ENCODE data around the gene HFE.
"Not testable (repeated sequence)": the region's sequence is repeated elsewhere in the genome, so short reads cannot be mapped to it uniquely, and the experiment has no call there.

Gene HFE

GRCh38 chr6:26059941-26060340, 27.3 kb upstream of the HFE start:
- no peak for DNase-seq

DNA sequence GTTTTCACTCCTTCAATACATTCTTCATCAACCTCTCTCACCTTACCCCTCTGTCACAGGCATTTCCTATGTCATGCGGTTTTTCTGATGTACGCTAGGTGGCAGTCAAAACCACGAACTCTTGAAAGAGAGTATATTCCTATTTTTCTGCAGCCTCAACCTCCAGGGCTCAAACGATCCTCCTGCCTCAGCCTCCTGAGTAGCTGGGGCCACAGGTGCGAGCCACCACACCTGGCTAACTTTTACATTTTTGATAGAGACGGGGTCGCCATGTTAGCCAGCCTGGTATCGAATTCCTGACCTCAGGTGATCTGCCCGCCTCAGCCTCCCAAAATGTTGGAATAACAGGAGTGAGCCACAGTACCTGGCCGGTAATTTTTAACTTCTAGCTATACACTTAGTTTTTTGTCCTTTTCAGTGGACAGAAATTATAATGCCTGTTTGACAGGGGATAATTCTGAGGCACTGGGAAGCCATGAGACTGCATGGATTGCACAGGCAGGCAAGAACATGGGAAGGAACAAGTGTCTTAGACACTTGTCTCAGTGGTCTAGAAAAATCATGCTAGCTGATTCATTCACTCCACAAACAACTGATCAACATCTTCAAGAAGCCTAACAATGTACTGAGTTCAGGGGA, 22.5 kb upstream of the HFE start:
- peak; percentile 78 for DNase-seq

- DNase-seq, result peak; percentile 94
Observed at GRCh38 chr6:26065952-26066380, 21.3 kb upstream of the HFE start.

DNA sequence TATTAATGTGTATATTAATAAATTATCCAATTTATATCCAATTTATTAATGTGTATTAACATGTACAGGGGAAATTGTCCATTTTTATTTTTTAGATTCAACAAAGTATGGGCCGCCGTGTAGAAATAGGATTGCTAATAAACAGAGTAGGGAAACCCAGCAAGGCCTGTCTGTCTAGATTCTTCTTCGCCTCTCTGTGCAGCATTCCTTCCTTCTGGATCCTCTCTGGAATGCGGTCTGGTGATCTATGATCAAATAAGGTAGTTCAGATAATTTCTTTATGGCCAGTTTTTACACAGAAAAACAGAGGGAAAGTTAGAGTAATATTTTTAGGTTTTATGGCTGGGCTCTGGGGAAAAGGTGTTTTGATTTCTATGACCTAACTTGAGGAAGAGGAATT, 19.9 kb upstream of the HFE start:
- no peak for DNase-seq

- no peak for DNase-seq
Observed at GRCh38 chr6:26068036-26068435, 19.2 kb upstream of the HFE start.

- DNase-seq, result no peak
Observed at GRCh38 chr6:26071135-26071534, 16.1 kb upstream of the HFE start.

DNA sequence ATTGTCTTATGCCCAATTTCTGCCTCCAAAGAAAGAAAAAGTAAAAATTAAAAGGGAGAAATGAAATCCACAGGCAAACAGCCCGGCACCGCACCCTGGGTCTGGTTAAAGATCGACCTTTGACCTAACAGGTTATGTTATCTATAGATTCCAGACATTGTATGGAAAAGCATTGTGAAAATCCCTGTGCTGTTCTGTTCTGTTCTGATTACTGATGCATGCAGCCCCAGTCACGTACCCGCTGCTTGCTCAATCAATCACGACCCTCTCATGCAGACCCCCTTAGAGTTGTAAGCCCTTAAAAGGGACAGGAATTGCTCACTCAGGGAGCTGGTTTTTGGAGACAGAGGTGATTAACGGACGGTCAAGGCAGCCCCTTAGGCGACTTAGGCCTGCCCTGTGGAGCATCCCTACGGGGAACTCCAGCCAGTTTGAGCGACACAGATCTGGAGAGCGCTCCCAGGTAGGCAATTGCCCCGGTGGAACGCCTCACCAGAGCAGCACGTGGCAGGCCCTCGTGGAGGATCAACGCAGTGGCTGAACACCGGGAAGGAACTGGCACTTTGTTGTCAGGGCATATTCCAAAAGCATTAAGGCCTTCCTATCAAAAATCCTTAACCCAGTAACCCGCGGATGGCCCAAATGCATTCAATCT, 12.0 kb upstream of the HFE start:
- DNase-seq, result no peak

GRCh38 chr6:26078066-26078465, 9.2 kb upstream of the HFE start:
- DNase-seq, result not testable (repeated sequence)

DNA sequence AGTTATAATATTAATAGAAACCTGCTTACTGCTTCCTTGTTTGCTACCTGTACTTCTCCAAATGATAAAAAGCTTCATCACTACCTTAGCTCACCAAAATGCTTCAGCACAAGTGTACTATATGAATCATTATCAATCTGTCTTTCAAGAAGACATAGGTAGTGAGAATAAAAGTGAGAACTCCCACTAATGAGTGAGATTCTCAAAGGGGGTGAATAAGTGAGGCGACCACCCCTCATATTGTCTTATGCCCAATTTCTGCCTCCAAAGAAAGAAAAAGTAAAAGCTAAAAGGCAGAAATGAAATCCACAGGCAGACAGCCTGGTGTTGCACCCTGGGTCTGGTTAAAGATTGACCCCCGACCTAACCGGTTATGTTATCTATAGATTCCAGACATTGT, 6.1 kb upstream of the HFE start:
- DNase-seq, result not testable (repeated sequence)

- DNase-seq, result no peak
Observed at GRCh38 chr6:26086211-26086610, 1.0 kb upstream of the HFE start.

DNA sequence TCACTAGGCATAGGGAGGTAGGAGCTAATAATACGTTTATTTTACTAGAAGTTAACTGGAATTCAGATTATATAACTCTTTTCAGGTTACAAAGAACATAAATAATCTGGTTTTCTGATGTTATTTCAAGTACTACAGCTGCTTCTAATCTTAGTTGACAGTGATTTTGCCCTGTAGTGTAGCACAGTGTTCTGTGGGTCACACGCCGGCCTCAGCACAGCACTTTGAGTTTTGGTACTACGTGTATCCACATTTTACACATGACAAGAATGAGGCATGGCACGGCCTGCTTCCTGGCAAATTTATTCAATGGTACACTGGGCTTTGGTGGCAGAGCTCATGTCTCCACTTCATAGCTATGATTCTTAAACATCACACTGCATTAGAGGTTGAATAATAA, 1.1 kb downstream of the HFE start:
- peak; percentile 28 for DNase-seq

GRCh38 chr6:26089272-26089671, 2.0 kb downstream of the HFE start:
- DNase-seq, result no peak

GRCh38 chr6:26092443-26092842, 5.2 kb downstream of the HFE start:
- DNase-seq, result no peak

DNA sequence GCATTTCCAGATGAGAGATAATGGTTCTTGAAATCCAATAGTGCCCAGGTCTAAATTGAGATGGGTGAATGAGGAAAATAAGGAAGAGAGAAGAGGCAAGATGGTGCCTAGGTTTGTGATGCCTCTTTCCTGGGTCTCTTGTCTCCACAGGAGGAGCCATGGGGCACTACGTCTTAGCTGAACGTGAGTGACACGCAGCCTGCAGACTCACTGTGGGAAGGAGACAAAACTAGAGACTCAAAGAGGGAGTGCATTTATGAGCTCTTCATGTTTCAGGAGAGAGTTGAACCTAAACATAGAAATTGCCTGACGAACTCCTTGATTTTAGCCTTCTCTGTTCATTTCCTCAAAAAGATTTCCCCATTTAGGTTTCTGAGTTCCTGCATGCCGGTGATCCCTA, 6.8 kb downstream of the HFE start:
- no peak for DNase-seq

DNA sequence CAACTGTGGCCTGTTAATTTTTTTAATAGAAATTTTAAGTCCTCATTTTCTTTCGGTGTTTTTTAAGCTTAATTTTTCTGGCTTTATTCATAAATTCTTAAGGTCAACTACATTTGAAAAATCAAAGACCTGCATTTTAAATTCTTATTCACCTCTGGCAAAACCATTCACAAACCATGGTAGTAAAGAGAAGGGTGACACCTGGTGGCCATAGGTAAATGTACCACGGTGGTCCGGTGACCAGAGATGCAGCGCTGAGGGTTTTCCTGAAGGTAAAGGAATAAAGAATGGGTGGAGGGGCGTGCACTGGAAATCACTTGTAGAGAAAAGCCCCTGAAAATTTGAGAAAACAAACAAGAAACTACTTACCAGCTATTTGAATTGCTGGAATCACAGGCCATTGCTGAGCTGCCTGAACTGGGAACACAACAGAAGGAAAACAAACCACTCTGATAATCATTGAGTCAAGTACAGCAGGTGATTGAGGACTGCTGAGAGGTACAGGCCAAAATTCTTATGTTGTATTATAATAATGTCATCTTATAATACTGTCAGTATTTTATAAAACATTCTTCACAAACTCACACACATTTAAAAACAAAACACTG, 10.1 kb downstream of the HFE start:
- DNase-seq, result peak; percentile 86

DNA sequence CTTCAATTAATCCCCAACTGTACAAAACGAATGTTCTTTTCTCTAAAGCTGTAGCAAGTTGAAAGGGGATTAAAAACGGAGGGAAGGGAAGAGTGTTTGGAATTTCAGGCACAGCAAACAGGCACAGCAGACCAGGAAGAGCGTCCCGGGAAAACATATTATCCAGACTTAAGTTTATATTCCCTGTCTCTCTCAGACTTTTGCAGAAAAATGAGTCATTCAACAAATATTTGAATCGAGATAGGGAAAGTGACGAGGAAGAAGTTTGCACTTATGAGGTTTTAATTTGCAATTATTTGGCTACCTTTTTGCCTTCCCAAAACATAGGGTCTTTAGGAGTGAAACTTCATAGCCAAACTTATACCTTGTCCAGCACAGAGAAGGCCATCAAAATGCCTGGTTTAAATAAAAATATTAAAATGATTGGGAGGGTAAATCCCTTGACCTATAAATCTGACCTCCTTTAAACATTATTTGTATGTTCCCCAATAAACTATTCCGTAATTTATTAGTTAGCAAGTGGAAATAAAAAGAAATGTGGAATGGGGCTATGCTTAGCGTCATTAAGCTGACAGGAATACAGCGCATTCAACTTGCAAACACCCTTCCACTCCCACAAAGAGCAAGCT, 16.0 kb downstream of the HFE start:
- DNase-seq, result peak; percentile 67

DNA sequence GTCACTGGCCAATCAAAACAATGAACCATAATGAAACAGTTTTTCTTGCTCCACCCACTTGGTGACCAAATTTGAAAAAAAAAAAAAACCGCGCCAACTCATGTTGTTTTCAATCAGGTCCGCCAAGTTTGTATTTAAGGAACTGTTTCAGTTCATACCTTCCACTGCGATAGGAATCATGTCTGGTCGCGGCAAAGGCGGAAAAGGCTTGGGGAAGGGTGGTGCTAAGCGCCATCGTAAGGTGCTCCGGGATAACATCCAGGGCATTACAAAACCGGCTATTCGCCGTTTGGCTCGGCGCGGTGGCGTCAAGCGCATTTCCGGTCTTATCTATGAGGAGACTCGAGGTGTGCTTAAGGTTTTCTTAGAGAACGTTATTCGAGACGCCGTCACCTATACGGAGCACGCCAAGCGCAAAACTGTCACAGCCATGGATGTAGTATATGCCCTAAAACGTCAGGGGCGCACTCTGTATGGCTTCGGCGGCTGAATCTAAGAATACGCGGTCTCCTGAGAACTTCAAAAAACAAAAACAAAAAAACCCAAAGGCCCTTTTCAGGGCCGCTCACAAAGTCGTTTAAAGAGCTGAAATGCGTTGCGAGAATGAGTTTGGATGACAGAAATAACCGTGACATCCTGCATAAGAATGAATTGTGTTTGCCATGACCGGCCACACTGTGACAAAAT, 16.7 kb downstream of the HFE start:
- DNase-seq, result peak; percentile 96

DNA sequence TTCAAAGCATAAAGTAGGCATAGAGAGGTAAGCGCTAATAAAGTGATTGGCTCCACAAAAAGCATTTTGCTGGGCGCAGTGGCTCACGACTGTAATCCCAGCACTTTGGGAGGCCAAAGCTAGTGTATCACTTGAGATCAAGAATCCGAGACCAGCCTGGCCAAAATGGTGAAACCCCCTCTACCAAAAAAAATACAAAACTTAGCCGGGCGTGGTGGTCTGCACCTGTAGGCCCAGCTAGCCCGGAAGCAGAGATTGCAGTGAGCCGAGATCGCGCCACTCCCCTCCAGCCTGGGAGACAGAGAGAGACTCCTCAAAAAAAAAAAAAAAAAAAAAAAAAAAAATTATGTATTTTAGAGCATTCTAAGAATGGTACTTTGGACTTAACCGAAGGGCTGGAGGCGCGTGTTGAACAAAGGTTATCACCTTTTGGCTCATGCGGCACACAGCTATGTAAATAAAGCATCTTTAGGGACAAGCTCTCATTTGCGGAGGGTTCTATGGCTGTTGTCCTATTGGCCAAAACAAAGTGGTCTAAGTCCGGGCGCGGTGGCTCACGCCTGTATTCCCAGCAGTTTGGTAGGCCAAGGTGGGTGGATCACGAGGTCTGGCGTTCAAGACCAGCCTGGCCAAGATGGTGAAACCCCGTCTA, 17.4 kb downstream of the HFE start:
- DNase-seq, result peak; percentile 78

DNA sequence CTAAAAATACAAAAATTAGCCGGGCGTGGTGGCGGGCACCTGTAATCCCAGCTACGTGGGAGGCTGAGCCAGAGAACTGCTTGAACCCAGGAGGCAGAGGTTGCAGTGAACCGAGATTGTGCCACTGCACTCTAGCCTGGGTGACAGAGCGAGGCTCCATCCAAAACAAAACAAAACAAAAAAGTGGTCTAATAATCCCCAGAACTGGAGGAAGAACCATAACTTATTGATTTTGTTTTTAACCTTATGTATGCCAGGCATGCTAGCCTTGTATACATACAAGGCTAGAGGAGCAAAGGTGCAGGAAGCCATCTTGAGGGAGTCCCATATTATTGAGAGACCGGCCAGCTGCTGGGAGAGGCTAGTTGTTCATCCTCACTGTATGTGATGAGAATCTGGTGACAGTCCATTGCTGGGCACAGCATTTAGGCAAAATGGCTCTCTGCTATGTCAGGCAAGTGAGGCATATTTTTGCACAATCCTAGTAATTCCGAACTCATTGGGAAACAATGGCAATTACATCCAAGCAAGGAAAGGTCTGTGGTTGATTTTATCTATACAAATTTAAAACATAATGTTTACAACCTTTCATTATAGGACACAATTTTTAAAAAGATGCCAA, 18.0 kb downstream of the HFE start:
- DNase-seq, result peak; percentile 19

- DNase-seq, result no peak
Observed at GRCh38 chr6:26105842-26106241, 18.6 kb downstream of the HFE start.

DNA sequence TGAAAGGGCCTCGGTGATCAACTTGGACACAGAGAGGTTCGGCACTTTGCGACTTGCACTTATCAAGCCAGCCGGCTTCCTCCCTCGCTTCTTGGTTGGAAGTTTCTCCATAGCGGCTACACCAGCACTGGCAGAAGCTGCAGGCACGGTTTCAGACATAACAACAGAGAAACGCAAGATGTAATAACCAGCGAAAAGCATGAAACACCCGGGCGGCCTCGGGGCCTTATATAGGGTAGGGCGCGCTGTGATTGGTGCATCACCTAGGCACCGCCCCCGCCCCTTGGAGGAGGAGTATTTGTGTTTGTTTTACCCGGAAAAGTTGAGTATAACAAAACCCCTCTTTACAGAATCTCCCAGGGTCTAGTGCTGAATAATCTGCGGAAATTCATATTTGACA, 20.7 kb downstream of the HFE start:
- DNase-seq, result no peak

DNA sequence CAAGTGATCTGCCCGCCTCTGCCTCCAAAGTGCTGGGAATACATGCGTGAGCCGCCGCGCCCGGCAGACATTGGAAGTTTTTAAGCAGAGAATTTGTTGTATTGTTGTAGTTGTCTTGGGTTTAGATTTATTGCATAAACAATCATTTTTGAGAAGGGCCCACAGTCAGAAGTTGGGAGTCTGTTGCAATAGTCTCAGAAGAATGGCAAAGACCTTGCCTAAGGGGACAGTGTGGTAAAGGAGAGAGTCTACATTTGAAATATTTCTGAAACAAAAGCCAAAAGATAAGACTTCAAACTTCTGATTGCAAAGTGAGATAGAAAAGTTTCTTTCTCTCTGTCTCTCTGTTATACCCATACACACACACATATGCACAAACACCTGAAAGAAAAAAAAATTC, 22.5 kb downstream of the HFE start:
- DNase-seq, result no peak

Measured in DMS53 (cell line).